Ovary (tissue), 9 donors: ENCODE results near the gene SEMA4D. TPM values are rescaled to one million over a fixed set of nuclear protein-coding genes. Genes with fewer than 3 reads are reported as not detected.

ENCODE experiments used
- DNase-seq, 5 donors: peaks; one replicate each; pipeline ENCODE4 v3.0.0-alpha.2; 2019 to 2020
- H3K27ac ChIP-seq, 2 donors: fragments of 200-600 bp; one replicate each; pipeline versions ENCODE4 v1.5.1 to v1.8.0; 2019 to 2022
- H3K27me3 ChIP-seq: fragments of 200-600 bp; one replicate; pipeline ENCODE4 v1.8.0; 2022
- H3K36me3 ChIP-seq: fragments of 200-600 bp; sonication (generic); one replicate; pipeline ENCODE4 v1.5.1; 2019
- H3K4me1 ChIP-seq: one replicate; pipeline ENCODE4 v1.8.1; 2013; ENCODE audit warnings: mild to moderate bottlenecking, moderate library complexity; ENCODE audit not compliant: insufficient read depth
- H3K4me3 ChIP-seq: fragments of 200-600 bp; sonication (generic); one replicate; pipeline ENCODE4 v1.5.1; 2017
- H3K9me3 ChIP-seq, 2 donors: fragments of 200-600 bp in 1 of 2; sonication (generic) in 1 of 2; one replicate each; pipeline versions ENCODE4 v1.5.1 to v1.8.1; 2013 to 2019; ENCODE audit warnings: mild to moderate bottlenecking in 1 of 2, moderate library complexity in 1 of 2
- EP300 ChIP-seq: sonication (generic); formaldehyde crosslinking; IDR thresholded peaks from one replicate; pipeline ENCODE4 v1.6.1; 2017; ENCODE audit warnings: antibody characterized with exemption
- POLR2A ChIP-seq: fragments of 450-650 bp; IDR thresholded peaks from one replicate; pipeline ENCODE4 v1.6.1; 2017; ENCODE audit warnings: antibody characterized with exemption, mild to moderate bottlenecking, moderate library complexity
- whole genome bisulfite sequencing, 3 donors: extraction: QIAGEN DNeasy Blood & Tissue Kit in 1 of 3; methylation state at CpG; one replicate each; pipeline versions ENCODE4 v1.1.5 to v1.1.7; 2013 to 2017; 5-methylcytosine and 5-hydroxymethylcytosine counted together
- intact Hi-C, 4 donors: fragments of 100-400 bp; cut with DNase I; formaldehyde crosslinking; loops; one replicate each; pipeline versions ENCODE4 v1.11.0 to v1.15.1; 2022 to 2023
- polyA plus RNA-seq, 2 donors: library from polyadenylated mRNA; stranded (reverse); fragments of 200-250 nt in 1 of 2; fragments of 350-450 nt in 1 of 2; fragmentation: Illumina TruSeq in 1 of 2; extraction: RNeasy Lipid Tissue Mini Kit (QIAGEN cat#74804) in 1 of 2; gene quantifications; one replicate each; pipeline ENCODE4 v1.2.3, GENCODE V29; 2013 to 2014
- total RNA-seq, 7 donors: library from RNA; depleted of rRNA in 2 of 7; stranded (reverse); fragments of >200 nt in 2 of 7; fragmentation: NEBNext Ultra II Directional in 3 of 7; extraction: Animal tissue kit (Norgen Biotek cat#: 25700) in 3 of 7; gene quantifications; one replicate each; pipeline versions ENCODE4 v1.1.0 to v1.2.4, GENCODE V29; 2016 to 2023
- TF ChIP-seq, protein P1 (sequence below), 3 donors: fragments of 450-650 bp in 2 of 3; fragments of 200-600 bp in 1 of 3; IDR thresholded peaks; one replicate each; pipeline versions ENCODE4 v1.5.1 to v1.8.0; 2016 to 2022; ENCODE audit warnings: antibody characterized with exemption in 3 of 3, mild to moderate bottlenecking in 1 of 3
- donor health status: DM: no; HTN: no; CAD: no; lungs with moderate emphysema.
- donor health status: DM: no; HTN: no; CAD: no.
- donor health status: Bipolar disorder and iron deficiency.
- donor health status: DM: yes; HTN: yes; CAD: no.
- donor health status: DM: no; HTN: no; CAD: no.
- donor health status: DM: yes; HTN: yes; CAD: no.

SEMA4D gene
- total and polyA plus RNA-seq, 9 donors: 6.0 to 27.2 (median 16.7) TPM

DNA sequence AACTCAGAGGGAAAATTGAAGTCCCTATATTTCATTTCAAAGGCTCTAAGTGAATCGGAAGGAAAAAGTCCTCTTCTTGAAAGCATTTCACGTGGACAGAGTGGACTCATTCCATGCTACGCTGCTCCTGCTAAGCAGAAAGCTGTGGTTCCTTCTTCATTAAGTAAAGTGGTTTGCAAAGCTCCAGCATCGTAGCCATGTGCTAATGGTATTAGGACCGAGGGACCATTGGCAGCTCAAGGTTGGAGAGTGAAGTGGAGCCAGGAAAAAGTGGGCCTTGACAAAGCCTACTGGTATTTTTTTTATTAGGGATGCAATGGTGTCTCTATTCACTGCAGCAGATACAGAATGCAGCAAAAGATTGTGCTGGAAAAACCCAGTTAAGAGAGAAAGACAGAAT is 16.4 kb upstream of the SEMA4D start:
- Histone ChIP-seq H3K4me1 (no peaks in the 10 kb centered on the region), H3K36me3 (no peaks in the 10 kb centered on the region), H3K4me3 (no peak overlapping the region), H3K27me3 (no peaks in the 10 kb centered on the region), H3K9me3 (no peaks in the 10 kb centered on the region), H3K27ac (no peak overlapping the region)
- TF ChIP-seq POLR2A (no peak), EP300 (no peak)
- TF ChIP-seq, protein P1, sequence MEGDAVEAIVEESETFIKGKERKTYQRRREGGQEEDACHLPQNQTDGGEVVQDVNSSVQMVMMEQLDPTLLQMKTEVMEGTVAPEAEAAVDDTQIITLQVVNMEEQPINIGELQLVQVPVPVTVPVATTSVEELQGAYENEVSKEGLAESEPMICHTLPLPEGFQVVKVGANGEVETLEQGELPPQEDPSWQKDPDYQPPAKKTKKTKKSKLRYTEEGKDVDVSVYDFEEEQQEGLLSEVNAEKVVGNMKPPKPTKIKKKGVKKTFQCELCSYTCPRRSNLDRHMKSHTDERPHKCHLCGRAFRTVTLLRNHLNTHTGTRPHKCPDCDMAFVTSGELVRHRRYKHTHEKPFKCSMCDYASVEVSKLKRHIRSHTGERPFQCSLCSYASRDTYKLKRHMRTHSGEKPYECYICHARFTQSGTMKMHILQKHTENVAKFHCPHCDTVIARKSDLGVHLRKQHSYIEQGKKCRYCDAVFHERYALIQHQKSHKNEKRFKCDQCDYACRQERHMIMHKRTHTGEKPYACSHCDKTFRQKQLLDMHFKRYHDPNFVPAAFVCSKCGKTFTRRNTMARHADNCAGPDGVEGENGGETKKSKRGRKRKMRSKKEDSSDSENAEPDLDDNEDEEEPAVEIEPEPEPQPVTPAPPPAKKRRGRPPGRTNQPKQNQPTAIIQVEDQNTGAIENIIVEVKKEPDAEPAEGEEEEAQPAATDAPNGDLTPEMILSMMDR (IDR thresholded peaks at IDR 0.05): no peak
- intact Hi-C loops: no loop called here
- WGBS, 3 donors: 65 to 73% (median 72%) methylated on average over 5 of the region's 5 CpGs
- DNase-seq: no peak

DNA sequence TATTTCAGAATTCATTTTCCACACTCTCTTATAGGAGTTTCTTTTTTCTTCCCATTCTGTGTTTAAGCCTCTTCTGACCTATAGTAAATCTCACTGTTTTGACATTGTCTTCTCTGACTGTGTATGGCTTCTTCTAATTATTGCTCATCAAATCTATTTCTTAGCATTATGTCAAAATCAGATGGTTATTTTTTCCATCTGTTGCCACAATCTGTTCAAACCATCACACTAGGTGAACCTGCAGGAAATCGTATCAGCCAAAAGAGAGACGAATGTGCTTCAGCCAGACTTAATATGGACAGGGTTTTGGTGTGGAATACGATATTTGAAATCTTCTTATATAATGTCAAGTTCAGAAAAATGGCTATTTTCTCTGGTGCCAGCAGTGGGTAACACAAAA is 15.9 kb upstream of the SEMA4D start:
- TF ChIP-seq POLR2A: no peak
- TF ChIP-seq, protein P1 (IDR thresholded peaks at IDR 0.05): no peak
- no peak for TF ChIP-seq EP300
- intact Hi-C loops: no loop called here
- Histone ChIP-seq H3K4me1 (no peaks in the 10 kb centered on the region), H3K27me3 (no peaks in the 10 kb centered on the region), H3K36me3 (no peaks in the 10 kb centered on the region), H3K9me3 (no peaks in the 10 kb centered on the region), H3K27ac (no peak overlapping the region), H3K4me3 (no peak overlapping the region)
- 87 to 91% (median 90%) methylated on average over 3 of the region's 3 CpGs for WGBS, 3 donors
- no peak for DNase-seq

DNA sequence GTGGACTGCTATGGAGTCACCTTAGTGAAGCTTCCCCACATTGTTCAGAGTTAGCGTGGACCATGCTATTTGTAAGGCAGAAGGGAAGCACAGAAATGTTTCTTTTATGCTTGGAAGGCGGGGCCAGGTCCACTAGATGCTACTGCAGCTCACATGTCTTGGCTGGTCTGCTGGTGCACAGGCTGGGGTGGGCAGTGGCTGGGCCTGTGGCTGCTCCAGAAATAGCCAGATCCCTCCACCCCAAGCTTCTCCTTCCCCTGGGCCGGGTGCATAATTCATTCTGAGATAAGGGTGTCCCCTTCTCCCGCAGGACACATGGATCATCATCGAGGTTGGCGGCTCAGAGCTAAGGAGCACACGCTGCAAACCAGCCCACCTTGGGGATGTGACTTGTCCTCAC is 14.5 kb upstream of the SEMA4D start:
- Histone ChIP-seq H3K36me3 (no peaks in the 10 kb centered on the region), H3K4me3 (no peak overlapping the region), H3K27me3 (no peaks in the 10 kb centered on the region), H3K4me1 (no peaks in the 10 kb centered on the region), H3K9me3 (no peaks in the 10 kb centered on the region), H3K27ac (no peak overlapping the region)
- intact Hi-C loops: no loop called here
- WGBS, 3 donors: 87 to 89% (median 89%) methylated on average over 7 of the region's 7 CpGs
- TF ChIP-seq, protein P1 (IDR thresholded peaks at IDR 0.05): no peak
- no peak for TF ChIP-seq EP300
- no peak for TF ChIP-seq POLR2A
- DNase-seq: no peak

DNA sequence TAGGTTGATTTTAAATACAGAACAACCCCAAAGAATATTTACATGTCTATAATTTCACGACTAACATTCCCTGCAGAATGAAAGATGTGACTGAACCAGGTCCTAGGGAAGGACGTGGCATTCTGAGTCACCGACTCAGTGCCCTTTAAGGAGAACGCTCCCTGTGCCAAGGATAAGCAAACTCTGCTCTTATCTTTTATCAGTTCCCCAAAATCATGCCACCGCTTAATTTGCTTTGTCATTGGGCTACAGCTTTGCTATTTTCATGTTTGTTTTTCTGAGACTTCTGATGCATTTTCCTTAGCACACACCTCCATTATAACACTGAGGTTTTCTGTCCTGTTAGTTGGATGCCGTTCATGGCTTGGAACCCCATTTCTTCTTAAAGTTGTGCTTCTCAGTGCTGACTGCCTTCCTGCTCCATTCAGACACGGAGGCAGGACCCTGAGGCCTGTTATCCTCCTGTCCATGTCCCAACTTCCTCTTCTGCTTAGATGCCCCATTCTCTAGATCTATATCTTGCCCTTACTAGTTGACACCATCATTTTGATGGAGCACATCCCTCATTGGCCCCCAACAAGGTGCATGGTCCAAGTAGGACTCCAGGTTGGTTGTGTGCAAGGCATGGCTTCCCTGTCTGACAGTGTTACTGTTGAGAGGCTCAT is 11.2 kb upstream of the SEMA4D start:
- H3K4me1 ChIP-seq: peaks cover 3% of the 10 kb centered on the region
- no peaks in the 10 kb centered on the region for H3K27me3 ChIP-seq
- WGBS, 3 donors: 89 to 95% (median 90%) methylated on average over 7 of the region's 7 CpGs
- H3K36me3 ChIP-seq: no peaks in the 10 kb centered on the region
- intact Hi-C loops: no loop called here
- no peaks in the 10 kb centered on the region for H3K9me3 ChIP-seq
- TF ChIP-seq, protein P1 (IDR thresholded peaks at IDR 0.05): no peak
- no peak for TF ChIP-seq POLR2A
- no peak for TF ChIP-seq EP300
- no peak overlapping the region for H3K27ac ChIP-seq
- H3K4me3 ChIP-seq: no peak overlapping the region
- no peak for DNase-seq
